GM18526 (cell line): Measurements from ENCODE around the gene MS4A10.

Source experiments
- POLR2A ChIP-seq: IDR thresholded peaks from 3 replicates; pipeline ENCODE4 v1.6.1; 2011; ENCODE audit not compliant: insufficient read length; ENCODE audit errors: extremely low read depth

MS4A10 gene

DNA sequence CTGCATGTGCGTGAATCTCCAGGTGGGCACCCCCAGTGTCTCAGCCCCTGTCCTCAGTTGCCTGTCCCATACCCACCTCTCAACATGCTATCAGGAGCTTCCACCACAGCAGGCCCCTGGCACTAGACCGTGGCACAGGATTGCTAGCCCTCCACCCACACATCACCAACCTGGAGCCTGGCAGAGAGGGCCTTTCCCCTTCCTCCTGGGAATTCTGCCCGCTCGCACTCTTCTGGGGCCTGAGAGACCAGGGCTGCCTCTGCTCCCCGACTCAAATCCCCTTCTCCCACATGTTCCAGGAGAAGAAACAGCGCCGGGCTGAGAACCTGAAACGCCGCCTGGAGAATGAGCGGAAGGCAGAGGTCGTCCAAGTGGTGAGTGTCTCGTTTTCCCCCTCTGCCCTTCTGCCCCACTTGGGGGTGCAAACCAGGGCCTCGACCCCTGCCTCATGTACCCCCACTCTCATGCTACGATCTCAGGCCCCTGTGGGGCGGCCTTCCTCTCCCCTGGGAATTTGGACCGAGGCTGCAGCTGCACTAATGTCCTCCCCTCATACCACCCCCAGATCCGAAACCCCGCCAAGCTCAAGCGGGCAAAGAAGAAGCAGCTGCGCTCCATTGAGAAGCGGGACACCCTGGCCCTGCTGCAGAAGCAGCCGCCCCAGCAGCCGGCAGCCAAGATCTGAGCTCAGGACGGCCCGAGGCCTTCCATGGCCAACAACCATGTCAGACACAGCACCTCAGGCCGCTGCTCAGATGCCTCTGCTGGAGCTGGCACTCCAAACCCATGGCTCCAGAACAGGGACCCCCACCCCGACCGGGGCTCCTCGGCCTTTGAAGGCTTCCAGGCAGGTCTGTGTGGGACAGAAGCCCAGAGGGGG, 64.7 kb downstream of the MS4A10 start:
- TF ChIP-seq POLR2A, result no peak
